ENCODE data around the gene MTOR.

DNA sequence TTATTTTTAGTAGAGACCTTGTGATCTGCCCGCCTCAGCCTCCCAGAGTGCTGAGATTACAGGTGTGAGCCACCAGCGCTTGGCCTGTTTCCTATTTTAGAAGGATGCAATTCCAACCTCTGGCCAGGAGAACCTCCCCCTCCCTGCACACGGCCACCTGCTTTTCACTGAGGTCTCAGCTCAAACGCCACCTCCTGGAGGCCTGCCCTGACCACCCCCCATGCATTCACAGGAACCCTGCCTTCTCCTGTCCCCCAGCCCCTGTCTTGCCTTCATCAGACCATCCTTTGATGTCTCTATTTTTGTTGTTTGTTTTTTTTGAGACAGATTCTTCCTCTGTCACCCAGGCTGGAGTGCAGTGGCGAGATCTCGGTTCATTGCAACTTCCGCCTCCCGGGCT lies 204.9 kb downstream of the MTOR start:
- TF ChIP-seq POLR2A (IDR thresholded peaks at IDR 0.05) = no peak
- TF ChIP-seq, protein P1, sequence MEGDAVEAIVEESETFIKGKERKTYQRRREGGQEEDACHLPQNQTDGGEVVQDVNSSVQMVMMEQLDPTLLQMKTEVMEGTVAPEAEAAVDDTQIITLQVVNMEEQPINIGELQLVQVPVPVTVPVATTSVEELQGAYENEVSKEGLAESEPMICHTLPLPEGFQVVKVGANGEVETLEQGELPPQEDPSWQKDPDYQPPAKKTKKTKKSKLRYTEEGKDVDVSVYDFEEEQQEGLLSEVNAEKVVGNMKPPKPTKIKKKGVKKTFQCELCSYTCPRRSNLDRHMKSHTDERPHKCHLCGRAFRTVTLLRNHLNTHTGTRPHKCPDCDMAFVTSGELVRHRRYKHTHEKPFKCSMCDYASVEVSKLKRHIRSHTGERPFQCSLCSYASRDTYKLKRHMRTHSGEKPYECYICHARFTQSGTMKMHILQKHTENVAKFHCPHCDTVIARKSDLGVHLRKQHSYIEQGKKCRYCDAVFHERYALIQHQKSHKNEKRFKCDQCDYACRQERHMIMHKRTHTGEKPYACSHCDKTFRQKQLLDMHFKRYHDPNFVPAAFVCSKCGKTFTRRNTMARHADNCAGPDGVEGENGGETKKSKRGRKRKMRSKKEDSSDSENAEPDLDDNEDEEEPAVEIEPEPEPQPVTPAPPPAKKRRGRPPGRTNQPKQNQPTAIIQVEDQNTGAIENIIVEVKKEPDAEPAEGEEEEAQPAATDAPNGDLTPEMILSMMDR (IDR thresholded peaks at IDR 0.05) = no peak
